AG04449 (cell line): ENCODE results near the gene STAT6.
A peak's percentile ranks its signal among the peaks of the same experiment; 100 is the strongest.
"Not testable (repeated sequence)": the region's sequence is repeated elsewhere in the genome, so short reads cannot be mapped to it uniquely, and the experiment has no call there.

Experiments used
- CTCF ChIA-PET: fragments of 350-600 bp; formaldehyde crosslinking; extraction: SDS; loops from one replicate; lab custom pipeline; 2021; ENCODE audit warnings: antibody characterized with exemption; lab: Yijun Ruan, JAX
- POLR2A ChIA-PET: fragments of 400-600, 350-600 bp; formaldehyde crosslinking; extraction: SDS; loops from one replicate; lab custom pipeline; 2020; ENCODE audit warnings: antibody characterized with exemption, inconsistent platforms; lab: Yijun Ruan, JAX
- DNase-seq: peaks from one replicate; pipeline ENCODE4 v3.0.0-alpha.2; 2010; ENCODE audit warnings: low read depth, low spot score
- H3K4me3 ChIP-seq: 2 replicates; pipeline ENCODE4 v1.5.1; 2011; ENCODE audit warnings: low read depth, mild to moderate bottlenecking, control low read depth, low read length
- TF ChIP-seq, protein P1 (sequence below): IDR thresholded peaks from one replicate; pipeline ENCODE4 v1.5.1; 2011; ENCODE audit warnings: mild to moderate bottlenecking, moderate library complexity, low read length, control low read depth, inconsistent platforms; ENCODE audit not compliant: insufficient read depth; ENCODE audit errors: missing control alignments

STAT6 gene

DNA sequence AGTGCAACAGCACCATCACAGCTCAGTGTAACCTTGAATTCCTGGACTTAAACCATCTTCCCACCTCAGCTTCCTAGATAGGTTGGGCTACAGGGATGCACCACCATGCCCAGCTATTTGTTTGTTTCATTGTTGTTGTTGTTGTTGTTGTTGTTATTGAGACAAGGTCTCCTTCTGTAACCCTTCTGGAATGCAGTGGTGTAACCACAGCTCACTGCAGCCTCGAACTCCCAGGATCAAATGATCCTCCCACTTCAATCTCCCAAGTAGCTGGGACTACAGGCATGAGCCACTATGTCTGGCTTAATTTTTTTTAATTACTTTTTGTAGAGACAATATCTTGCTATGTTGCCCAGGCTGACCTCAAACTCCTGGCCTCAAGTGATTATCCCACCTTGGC lies 31.3 kb downstream of the STAT6 start:
- TF ChIP-seq, protein P1, sequence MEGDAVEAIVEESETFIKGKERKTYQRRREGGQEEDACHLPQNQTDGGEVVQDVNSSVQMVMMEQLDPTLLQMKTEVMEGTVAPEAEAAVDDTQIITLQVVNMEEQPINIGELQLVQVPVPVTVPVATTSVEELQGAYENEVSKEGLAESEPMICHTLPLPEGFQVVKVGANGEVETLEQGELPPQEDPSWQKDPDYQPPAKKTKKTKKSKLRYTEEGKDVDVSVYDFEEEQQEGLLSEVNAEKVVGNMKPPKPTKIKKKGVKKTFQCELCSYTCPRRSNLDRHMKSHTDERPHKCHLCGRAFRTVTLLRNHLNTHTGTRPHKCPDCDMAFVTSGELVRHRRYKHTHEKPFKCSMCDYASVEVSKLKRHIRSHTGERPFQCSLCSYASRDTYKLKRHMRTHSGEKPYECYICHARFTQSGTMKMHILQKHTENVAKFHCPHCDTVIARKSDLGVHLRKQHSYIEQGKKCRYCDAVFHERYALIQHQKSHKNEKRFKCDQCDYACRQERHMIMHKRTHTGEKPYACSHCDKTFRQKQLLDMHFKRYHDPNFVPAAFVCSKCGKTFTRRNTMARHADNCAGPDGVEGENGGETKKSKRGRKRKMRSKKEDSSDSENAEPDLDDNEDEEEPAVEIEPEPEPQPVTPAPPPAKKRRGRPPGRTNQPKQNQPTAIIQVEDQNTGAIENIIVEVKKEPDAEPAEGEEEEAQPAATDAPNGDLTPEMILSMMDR = no peak
- no peak for DNase-seq
- CTCF ChIA-PET = interaction anchor here (0.7 to 3.9 kb wide), 17 partner anchors 9 to 165 kb away, joined by 3 to 26 read pairs (median 6); partner anchors contain the start of genes STAT6 and ZBTB39
- POLR2A ChIA-PET = interaction anchor here (1.4 to 2.4 kb wide), 4 partner anchors 8 to 31 kb away, joined by 3 to 35 read pairs (median 12); partner anchors contain the start of genes NAB2 and STAT6
- no peak overlapping the region for H3K4me3 ChIP-seq

DNA sequence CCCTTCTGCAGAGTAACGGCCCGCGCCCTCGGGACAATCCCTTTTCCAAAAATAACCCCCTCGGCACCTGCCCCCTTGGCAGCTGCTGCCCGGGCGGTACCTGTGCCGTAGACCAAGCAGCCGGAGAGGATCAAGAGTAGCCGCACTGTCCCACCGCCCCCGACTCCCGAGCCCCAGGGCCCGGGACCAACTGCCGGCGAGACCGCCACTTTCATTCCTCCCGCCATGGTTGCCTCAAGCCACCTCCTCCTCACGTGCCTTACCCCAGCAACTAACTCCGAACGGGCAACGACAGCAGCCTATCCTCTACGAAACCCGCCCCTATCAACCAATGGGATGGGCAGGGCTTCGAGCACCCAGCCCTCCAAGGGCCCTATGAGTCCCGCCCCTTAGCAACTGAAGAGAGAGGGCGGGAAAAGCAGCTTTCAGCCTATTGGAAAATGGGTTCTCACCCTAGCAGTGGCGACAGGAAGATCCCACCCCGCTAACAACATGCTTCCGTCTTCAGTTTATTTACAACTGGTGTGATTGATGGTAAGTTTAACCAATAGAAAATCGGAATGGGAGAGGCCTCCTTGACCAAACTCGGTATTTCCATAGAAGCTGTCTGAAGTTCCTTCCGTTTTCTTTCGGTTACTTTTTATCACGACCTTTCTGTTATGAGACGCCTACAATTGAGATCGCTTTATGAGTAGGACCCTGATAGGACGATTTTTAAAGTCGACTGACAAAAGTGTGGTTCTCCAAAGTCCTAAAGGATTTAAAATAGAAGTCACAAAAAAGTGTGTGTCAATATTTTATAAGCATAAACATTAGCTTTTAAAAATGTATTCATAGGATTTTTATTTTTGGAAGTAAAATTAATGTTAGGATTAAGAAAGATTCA lies 32.4 kb downstream of the STAT6 start, which contains the start of gene NEMP1:
TSS of gene NEMP1 (minus strand) at position 273 of the 886 bp plus-strand sequence. CDS start at position 227, 46 bp downstream.
- CTCF ChIA-PET = interaction anchor here (0.8 to 3.9 kb wide), 20 partner anchors 8 to 166 kb away, joined by 3 to 26 read pairs (median 6); partner anchors contain the start of genes STAT6 and ZBTB39
- POLR2A ChIA-PET = interaction anchor here (0.7 to 2.4 kb wide), 8 partner anchors 9 to 91 kb away, joined by 3 to 35 read pairs (median 4); partner anchors contain the start of genes LRP1, NAB2 and STAT6
- peak within 1 kb of the TSS; percentile 77 for H3K4me3 ChIP-seq
- TF ChIP-seq, protein P1 = no peak
- DNase-seq = peak; percentile 100

DNA sequence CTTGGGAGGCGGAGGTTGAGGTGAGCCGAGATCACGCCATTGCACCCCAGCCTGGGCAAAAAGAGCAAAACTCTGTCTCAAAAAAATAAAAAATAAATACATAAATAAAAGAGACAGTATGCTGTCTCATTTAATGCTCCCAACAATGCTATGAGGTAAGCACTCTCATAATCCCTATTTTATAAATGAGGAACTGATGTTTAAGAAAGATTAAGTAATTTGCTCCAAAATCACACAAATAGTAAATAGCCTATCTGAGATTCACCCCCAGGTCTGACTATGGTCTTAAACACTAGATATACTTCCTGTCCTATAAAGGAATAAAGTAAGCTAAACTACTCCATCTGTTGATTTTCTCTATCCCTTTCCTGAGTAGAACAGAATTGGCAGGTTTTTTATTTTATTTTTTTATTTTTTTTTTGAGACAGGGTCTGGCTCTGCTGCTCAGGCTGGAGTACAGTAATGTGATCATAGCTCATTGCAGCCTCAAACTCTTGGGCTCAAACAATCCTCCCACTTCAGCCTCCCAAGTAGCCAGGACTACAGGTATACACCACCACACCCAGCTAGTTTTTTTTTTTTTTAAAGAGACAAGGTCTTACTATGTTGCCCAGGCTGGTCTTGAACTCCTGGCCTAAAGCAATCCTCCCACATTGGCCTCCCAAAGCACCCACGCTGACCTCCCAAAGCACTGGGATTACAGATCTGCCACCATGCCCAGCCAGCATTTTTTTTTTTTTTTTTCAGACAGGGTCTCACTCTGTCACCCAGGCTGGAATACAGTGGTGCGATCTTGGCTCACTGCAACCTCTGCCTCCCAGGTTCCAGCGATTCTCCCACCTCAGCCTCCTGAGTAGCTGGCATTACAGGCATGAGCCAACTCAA lies 37.4 kb downstream of the STAT6 start:
- H3K4me3 ChIP-seq, DNase-seq: not testable (repeated sequence)
- ChIA-PET CTCF (interaction anchor here (1.1 to 9.3 kb wide), 12 partner anchors 8 to 190 kb away, joined by 3 to 148 read pairs (median 6); partner anchors contain the start of genes LRP1, SHMT2 and STAT6), POLR2A (interaction anchor here (0.8 kb wide), 1 partner anchor 53 kb away, joined by 3 read pairs; no protein-coding TSS in a partner anchor)

DNA sequence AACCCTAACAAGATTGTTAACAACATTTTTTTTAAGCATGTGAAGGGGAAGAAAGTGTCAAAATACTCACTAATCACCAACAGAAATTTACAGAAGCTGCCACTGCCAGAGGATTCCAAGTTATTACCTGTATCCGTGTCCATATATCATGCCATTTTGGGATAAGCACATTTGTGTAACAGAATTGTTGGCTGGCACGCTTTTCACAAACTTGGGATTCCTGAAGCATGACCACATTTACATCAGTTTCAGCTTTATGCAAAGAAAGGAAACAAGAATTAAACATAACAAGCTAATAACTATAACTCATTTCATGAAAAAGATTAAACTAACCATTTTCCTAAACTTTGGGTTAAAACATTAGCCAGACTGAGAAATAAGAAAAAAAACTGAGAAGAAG lies 38.5 kb downstream of the STAT6 start:
- DNase-seq = no peak
- TF ChIP-seq, protein P1 = no peak
- H3K4me3 ChIP-seq = no peak overlapping the region
- POLR2A ChIA-PET = no interaction called here
- CTCF ChIA-PET = interaction anchor here (1.0 to 9.3 kb wide), 13 partner anchors 12 to 170 kb away, joined by 3 to 148 read pairs (median 6); partner anchors contain the start of genes LRP1, SHMT2 and STAT6

DNA sequence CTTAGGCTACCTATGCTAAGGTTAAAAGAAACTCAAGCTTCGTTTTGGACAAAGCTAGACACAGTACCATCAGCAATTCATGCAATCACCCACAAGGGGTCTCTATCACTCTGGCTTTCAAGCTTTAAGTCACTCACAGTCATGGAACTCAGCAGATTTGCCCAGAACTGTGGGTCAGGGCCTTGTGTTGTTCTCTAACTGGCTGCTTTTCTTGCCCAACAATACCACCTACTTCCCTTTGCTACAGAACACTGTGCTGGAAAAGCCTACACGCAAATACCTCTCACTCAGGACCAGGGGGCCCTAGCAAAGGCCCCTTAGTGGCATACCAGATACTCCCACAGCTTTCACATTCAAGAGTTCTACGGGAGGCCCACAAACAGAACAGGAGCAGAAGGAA lies 41.6 kb downstream of the STAT6 start:
- TF ChIP-seq, protein P1 = peak; percentile 70
- ChIA-PET POLR2A (interaction anchor here (0.6 to 1.3 kb wide), 7 partner anchors 19 to 100 kb away, joined by 3 to 24 read pairs (median 4); partner anchors contain the start of gene STAT6), CTCF (interaction anchor here (0.7 to 9.3 kb wide), 43 partner anchors 9 to 315 kb away, joined by 3 to 148 read pairs (median 5); partner anchors contain the start of genes LRP1, NEMP1, STAT6 and ZBTB39)
- DNase-seq = no peak
- H3K4me3 ChIP-seq = no peak overlapping the region

DNA sequence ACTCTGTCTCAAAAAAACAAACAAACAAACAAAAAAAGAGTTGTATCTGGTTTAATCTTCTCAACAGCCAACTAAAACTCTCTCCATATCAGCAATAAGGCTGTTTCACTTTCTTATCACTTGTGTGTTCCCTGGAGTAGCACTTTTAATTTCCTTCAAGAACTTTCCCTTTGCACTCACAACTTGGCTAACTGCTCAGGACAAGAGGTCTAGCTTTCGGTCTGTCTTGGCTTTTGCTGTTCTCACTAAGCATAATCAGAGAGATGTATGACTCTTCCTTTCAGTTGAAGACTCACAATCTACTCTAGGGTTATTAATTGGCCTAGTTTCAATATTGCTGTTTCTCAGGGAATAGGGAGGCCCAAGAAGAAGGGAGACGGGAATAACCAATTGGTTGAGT lies 44.9 kb downstream of the STAT6 start:
- ChIA-PET CTCF (interaction anchor here (0.9 to 11.6 kb wide), 11 partner anchors 9 to 308 kb away, joined by 3 to 500 read pairs (median 4); partner anchors contain the start of genes STAT6 and ZBTB39), POLR2A (no interaction called here)
- H3K4me3 ChIP-seq = no peak overlapping the region
- TF ChIP-seq, protein P1 = no peak
- DNase-seq = no peak
